Endothelial cell of umbilical vein (primary cell): ENCODE data around the gene PRKG1. TPM values are rescaled to one million over a fixed set of nuclear protein-coding genes. Genes with fewer than 3 reads are reported as not detected.

Experiments used
- BruUV-seq: library from RNA; stranded (reverse); fragments of 400-500 nt; replicated peaks from 2 replicates; lab custom pipeline; 2021; lab: Mats Ljungman, UMichigan
- CTCF ChIA-PET: fragments of 300-600, 350-600 bp; sonication (Branson Sonifier 250); formaldehyde crosslinking; loops from one replicate; lab custom pipeline; 2021; ENCODE audit warnings: antibody characterized with exemption, inconsistent platforms; lab: Charles Lee
- POLR2A ChIA-PET: fragments of 300-600, 350-600 bp; sonication (Branson Sonifier 250); formaldehyde crosslinking; loops from one replicate; lab custom pipeline; 2021; ENCODE audit warnings: antibody characterized with exemption, inconsistent platforms; lab: Charles Lee
- DNase-seq: peaks from one replicate; pipeline ENCODE4 v3.0.0-alpha.2; 2011; ENCODE audit warnings: low read depth, low spot score
- FAIRE-seq: peaks from 2 replicates; lab custom pipeline; 2011; peaks lifted over from hg19 to GRCh38; lab: Jason Lieb, UNC
- H2AFZ ChIP-seq: 2 replicates; pipeline ENCODE4 v1.6.0; 2012; ENCODE audit warnings: low read depth, low read length, control low read depth, inconsistent platforms
- H3K27ac ChIP-seq: 2 replicates; pipeline ENCODE4 v1.5.1; 2011; ENCODE audit warnings: low read depth, mild to moderate bottlenecking, control low read depth, low read length, moderate library complexity; ENCODE audit not compliant: insufficient read depth
- H3K27me3 ChIP-seq, 2 experiments: 2 replicates each; pipeline versions ENCODE4 v1.6.0 to v1.6.1; 2011; ENCODE audit warnings: low read length in 2 of 2, mixed read lengths in 1 of 2; ENCODE audit not compliant: control insufficient read depth in 2 of 2, insufficient read depth in 2 of 2
- H3K36me3 ChIP-seq, 2 experiments: 2 replicates in 1 of 2; 3 replicates in 1 of 2; pipeline ENCODE4 v1.5.1; 2011; ENCODE audit warnings: low read length in 2 of 2, mild to moderate bottlenecking in 1 of 2, moderate library complexity in 1 of 2; ENCODE audit not compliant: control insufficient read depth in 2 of 2, insufficient read depth in 2 of 2; ENCODE audit errors: extremely low read depth in 1 of 2
- H3K4me1 ChIP-seq: 3 replicates; pipeline ENCODE4 v1.5.1; 2011; ENCODE audit warnings: mild to moderate bottlenecking, low read length; ENCODE audit not compliant: control insufficient read depth, insufficient read depth; ENCODE audit errors: extremely low read depth
- H3K4me2 ChIP-seq: 2 replicates; pipeline ENCODE4 v1.6.1; 2011; ENCODE audit warnings: low read length, control low read depth, mixed read lengths; ENCODE audit not compliant: insufficient read depth
- H3K4me3 ChIP-seq, 3 experiments: fragments of 200-600 bp in 1 of 3; sonication (generic), shearing (Covaris generic) in 1 of 3; replicated peaks in 1 of 3; 2 replicates each; pipeline ENCODE4 v1.5.1; 2011 to 2016; ENCODE audit warnings: control low read depth in 3 of 3, low read length in 3 of 3, mild to moderate bottlenecking in 2 of 3, inconsistent platforms in 1 of 3, low read depth in 1 of 3, moderate library complexity in 1 of 3; ENCODE audit not compliant: insufficient read depth in 1 of 3
- H3K79me2 ChIP-seq: 2 replicates; pipeline ENCODE4 v1.6.0; 2012; ENCODE audit warnings: low read length, inconsistent platforms; ENCODE audit not compliant: control insufficient read depth, insufficient read depth
- H3K9ac ChIP-seq: replicated peaks from 2 replicates; pipeline ENCODE3; 2011; ENCODE audit warnings: low read length, control low read depth; ENCODE audit not compliant: insufficient read depth; ENCODE audit errors: extremely low read depth
- H3K9me1 ChIP-seq: replicated peaks from 3 replicates; pipeline ENCODE4 v1.6.0; 2011; ENCODE audit warnings: mild to moderate bottlenecking, low read length; ENCODE audit not compliant: control insufficient read depth, insufficient read depth; ENCODE audit errors: extremely low read depth
- H3K9me3 ChIP-seq: replicated peaks from 2 replicates; pipeline ENCODE4 v1.5.1; 2012; ENCODE audit warnings: low read length, inconsistent platforms; ENCODE audit not compliant: control insufficient read depth, insufficient read depth
- H4K20me1 ChIP-seq: replicated peaks from 2 replicates; pipeline ENCODE3; 2011; ENCODE audit warnings: mild to moderate bottlenecking, low read length; ENCODE audit not compliant: control insufficient read depth, insufficient read depth; ENCODE audit errors: extremely low read depth
- CTCF ChIP-seq, 2 donors: IDR thresholded peaks; 1 replicate in 1 of 2; 2 replicates in 1 of 2; pipeline ENCODE4 v1.5.1; 2011; ENCODE audit warnings: low read length in 2 of 2, mild to moderate bottlenecking in 2 of 2, moderate library complexity in 2 of 2, control low read depth in 1 of 2, inconsistent platforms in 1 of 2, low read depth in 1 of 2; ENCODE audit not compliant: insufficient read depth in 1 of 2; ENCODE audit errors: extremely low read depth in 1 of 2
- EZH2 ChIP-seq: IDR thresholded peaks from 2 replicates; pipeline ENCODE4 v1.6.1; 2012; ENCODE audit warnings: borderline replicate concordance, low read depth, mild to moderate bottlenecking, moderate library complexity, low read length, inconsistent platforms; ENCODE audit not compliant: severe bottlenecking
- FOS ChIP-seq: IDR thresholded peaks from 2 replicates; pipeline ENCODE4 v1.6.1; 2011; ENCODE audit warnings: mild to moderate bottlenecking, low read length, moderate library complexity, borderline replicate concordance; ENCODE audit not compliant: insufficient read depth
- GATA2 ChIP-seq: IDR thresholded peaks from 2 replicates; pipeline ENCODE4 v1.7.0; 2011; ENCODE audit warnings: low read depth, mild to moderate bottlenecking, moderate library complexity, mixed read lengths, low read length; ENCODE audit not compliant: insufficient read length, insufficient read depth
- JUN ChIP-seq: IDR thresholded peaks from 2 replicates; pipeline ENCODE4 v1.6.1; 2011; ENCODE audit warnings: borderline replicate concordance, low read depth; ENCODE audit not compliant: insufficient read length, insufficient read depth
- MAX ChIP-seq: IDR thresholded peaks from 2 replicates; pipeline ENCODE4 v1.6.1; 2011; ENCODE audit not compliant: insufficient read depth, insufficient read length
- MYC ChIP-seq: IDR thresholded peaks from one replicate; pipeline ENCODE4 v1.6.1; 2011; ENCODE audit warnings: mild to moderate bottlenecking, low read depth, low read length
- POLR2A ChIP-seq: IDR thresholded peaks from 2 replicates; pipeline ENCODE4 v1.6.1; 2012; ENCODE audit warnings: low read depth, mild to moderate bottlenecking, control low read depth, low read length
- POLR2AphosphoS5 ChIP-seq: IDR thresholded peaks from 2 replicates; pipeline ENCODE4 v1.6.1; 2012; ENCODE audit warnings: low read depth, mild to moderate bottlenecking, control low read depth, low read length, moderate library complexity; ENCODE audit not compliant: insufficient read depth
- dilution Hi-C: fragments of 300-500 bp; cut with MboI; formaldehyde crosslinking; loops from one replicate; pipeline ENCODE4 v1.15.0; 2019; ENCODE audit warnings: low sequenced_read_pairs; ENCODE audit not compliant: extremely low pct_ligation_motif_present
- intact Hi-C: fragments of 100-400 bp; cut with micrococcal nuclease; formaldehyde crosslinking; loops from one replicate; pipeline ENCODE4 v1.10.0; 2022
- polyA plus RNA-seq, 4 experiments: library from polyadenylated mRNA; depleted of rRNA in 3 of 4; stranded (reverse) in 3 of 4; unstranded in 1 of 4; fragments of >200 nt; gene quantifications; 2 replicates each; pipeline versions ENCODE4 v1.2.1 to v1.2.3, GENCODE V29; 2011 to 2012; ENCODE audit warnings: missing spikeins in 1 of 4
- total RNA-seq: library from RNA; stranded (reverse); gene quantifications from 2 replicates; pipeline ENCODE4 v1.2.3, GENCODE V29; 2021

The PRKG1 gene
- total and polyA plus RNA-seq, 2 donors (not counting 3 experiments of a cell fraction or from before 2014, with no cell fraction given) = 0.01 to 0.18 TPM

- dilution Hi-C loops (no loop called here), intact Hi-C loops (no loop called here)
- Histone ChIP-seq H3K36me3 (no peaks in the 10 kb centered on the region), H3K27ac (no peak overlapping the region), H2AFZ (no peak overlapping the region), H3K9me1 (no peaks in the 10 kb centered on the region), H3K4me1 (no peaks in the 10 kb centered on the region), H3K4me2 (no peak overlapping the region), H3K79me2 (no peaks in the 10 kb centered on the region), H3K27me3 (no peaks in the 10 kb centered on the region), H3K4me3 (no peak overlapping the region), H3K9ac (no peak overlapping the region), H3K9me3 (no peaks in the 10 kb centered on the region), H4K20me1 (no peaks in the 10 kb centered on the region)
- no peak for FAIRE-seq
- no peak for DNase-seq
- CTCF ChIA-PET = no interaction called here
- POLR2A ChIA-PET = no interaction called here
- no TSS peak for BruUV-seq
- TF ChIP-seq MAX (no peak), FOS (no peak), POLR2AphosphoS5 (no peak), MYC (no peak), GATA2 (no peak), POLR2A (no peak), EZH2 (no peak), JUN (no peak), CTCF (IDR thresholded peaks at IDR 0.05; ENCODE audit: extremely low read depth in 1 of 2, insufficient read depth in 1 of 2, low read depth in 1 of 2, low read length in 2 of 2) (no peak)
Observed at GRCh38 chr10:51808187-51808586, 733.9 kb downstream of the PRKG1 start.
